Stomach (tissue), 9 donors: ENCODE results near the gene HNRNPU. TPM values are rescaled to one million over a fixed set of nuclear protein-coding genes. Genes with fewer than 3 reads are reported as not detected.

Experiments
- DNase-seq, 2 donors: peaks; one replicate each; pipeline versions ENCODE4 v3.0.0 to v3.0.0-alpha.2; 2013 to 2019
- H3K27ac ChIP-seq, 5 donors: fragments of 200-600 bp in 4 of 5; sonication (generic) in 4 of 5; one replicate each; pipeline ENCODE4 v1.5.1; 2013 to 2019; ENCODE audit warnings: mild to moderate bottlenecking in 1 of 5, moderate library complexity in 1 of 5
- H3K27me3 ChIP-seq, 3 donors: fragments of 200-600 bp; sonication (generic); one replicate each; pipeline ENCODE4 v1.5.1; 2017 to 2019; ENCODE audit warnings: mixed run types in 1 of 3
- H3K36me3 ChIP-seq, 4 donors: fragments of 200-600 bp; sonication (generic); 1 replicate in 3 of 4; 2 replicates in 1 of 4; pipeline ENCODE4 v1.5.1; 2016 to 2019
- H3K4me1 ChIP-seq, 4 donors: fragments of 200-600 bp; sonication (generic); one replicate each; pipeline ENCODE4 v1.5.1; 2016 to 2019
- H3K4me3 ChIP-seq, 4 donors: fragments of 200-600 bp; sonication (generic) in 3 of 4; one replicate each; pipeline ENCODE4 v1.5.1; 2016 to 2019; ENCODE audit warnings: mild to moderate bottlenecking in 1 of 4
- H3K9me3 ChIP-seq, 4 donors: fragments of 200-600 bp; sonication (generic); one replicate each; pipeline ENCODE4 v1.5.1; 2016 to 2019
- CTCF ChIP-seq, 7 experiments: fragments of 450-650 bp in 4 of 7; fragments of 200-600 bp in 3 of 7; sonication (generic) in 3 of 7; IDR thresholded peaks; one replicate each; pipeline ENCODE4 v1.5.1; 2016 to 2019; ENCODE audit warnings: antibody characterized with exemption in 7 of 7, control low read depth in 2 of 7, mild to moderate bottlenecking in 1 of 7
- EP300 ChIP-seq: sonication (generic); formaldehyde crosslinking; IDR thresholded peaks from one replicate; pipeline ENCODE4 v1.6.1; 2017; ENCODE audit warnings: antibody characterized with exemption
- POLR2A ChIP-seq, 4 donors: fragments of 450-650 bp; IDR thresholded peaks; one replicate each; pipeline ENCODE4 v1.6.1; 2016; ENCODE audit warnings: antibody characterized with exemption in 4 of 4, control low read depth in 2 of 4, mild to moderate bottlenecking in 1 of 4, moderate library complexity in 1 of 4
- POLR2AphosphoS5 ChIP-seq, 3 donors: sonication (generic); formaldehyde crosslinking; IDR thresholded peaks; one replicate each; pipeline ENCODE4 v1.6.1; 2016; ENCODE audit warnings: antibody characterized with exemption in 3 of 3
- WGBS, 5 donors: extraction: QIAGEN DNeasy Blood & Tissue Kit in 3 of 5; methylation state at CpG; one replicate each; pipeline versions ENCODE4 v1.1.5 to v1.1.7; 2013 to 2018; 5-methylcytosine and 5-hydroxymethylcytosine counted together
- intact Hi-C: fragments of 100-400 bp; cut with DNase I; formaldehyde crosslinking; loops from one replicate; pipeline ENCODE4 v1.15.1; 2023; ENCODE audit warnings: low total_unique reads
- polyA plus RNA-seq, 3 donors: library from polyadenylated mRNA; stranded (reverse); fragments of 200-250 nt; gene quantifications; one replicate each; pipeline ENCODE4 v1.2.3, GENCODE V29; 2013
- total RNA-seq, 5 donors: library from RNA; depleted of rRNA; stranded (reverse); fragments of >200 nt; gene quantifications; one replicate each; pipeline versions ENCODE4 v1.1.0 to v1.2.3, GENCODE V29; 2014 to 2016
- donor health status: healthy with polysubstance abuse.
- donor health status: Bipolar disorder and iron deficiency.
- donor health status: healthy.

HNRNPU gene
- total and polyA plus RNA-seq, 8 donors: 76.3 to 533 (median 309) TPM

- Histone ChIP-seq H3K36me3 (peaks cover 45 to 93% (median 84%) of the 10 kb centered on the region in 4 donors), H3K9me3 (no peaks in the 10 kb centered on the region), H3K4me1 (peaks cover 6 to 65% (median 33%) of the 10 kb centered on the region in 4 donors), H3K27ac (no peak overlapping the region), H3K27me3 (no peaks in the 10 kb centered on the region), H3K4me3 (no peak overlapping the region)
- WGBS, 5 donors: 90 to 96% (median 93%) methylated on average over 6 of the region's 6 CpGs
- intact Hi-C loops: no loop called here
- DNase-seq: no peak
- TF ChIP-seq POLR2AphosphoS5 (IDR thresholded peaks at IDR 0.05): no peak
- no peak for TF ChIP-seq EP300
- TF ChIP-seq CTCF (IDR thresholded peaks at IDR 0.05): no peak
- no peak for TF ChIP-seq POLR2A (IDR thresholded peaks at IDR 0.05)
These were observed 17.7 kb downstream of the HNRNPU start for GRCh38 chr1:244846653-244847052.

GRCh38 chr1:244844155-244845121 lies 19.9 kb downstream of the HNRNPU start:
- Histone ChIP-seq H3K36me3 (peaks cover 45 to 95% (median 72%) of the 10 kb centered on the region in 4 donors), H3K4me3 (no peak overlapping the region), H3K27me3 (no peaks in the 10 kb centered on the region), H3K4me1 (peaks cover 6 to 68% (median 40%) of the 10 kb centered on the region in 4 donors), H3K9me3 (no peaks in the 10 kb centered on the region), H3K27ac (no peak overlapping the region)
- intact Hi-C loops: no loop called here
- no peak for DNase-seq
- no peak for TF ChIP-seq EP300
- no peak for TF ChIP-seq POLR2A (IDR thresholded peaks at IDR 0.05)
- TF ChIP-seq POLR2AphosphoS5 (IDR thresholded peaks at IDR 0.05): no peak
- WGBS, 5 donors: 84 to 90% (median 86%) methylated on average over 13 of the region's 13 CpGs

GRCh38 chr1:244843148-244843978 lies 21.0 kb downstream of the HNRNPU start:
- Histone ChIP-seq H3K4me1 (peaks cover 0 to 68% (median 40%) of the 10 kb centered on the region in 4 donors), H3K27me3 (no peaks in the 10 kb centered on the region), H3K9me3 (no peaks in the 10 kb centered on the region), H3K4me3 (no peak overlapping the region), H3K27ac (no peak overlapping the region), H3K36me3 (peaks cover 45 to 96% (median 68%) of the 10 kb centered on the region in 4 donors)
- 44 to 60% (median 52%) methylated on average over 6 of the region's 6 CpGs for WGBS, 5 donors
- intact Hi-C loops: no loop called here
- no peak for DNase-seq
- TF ChIP-seq POLR2AphosphoS5 (IDR thresholded peaks at IDR 0.05) (no peak), EP300 (no peak), POLR2A (IDR thresholded peaks at IDR 0.05) (no peak), CTCF (IDR thresholded peaks at IDR 0.05) (no peak)

- TF ChIP-seq POLR2A (IDR thresholded peaks at IDR 0.05) (no peak), POLR2AphosphoS5 (IDR thresholded peaks at IDR 0.05) (no peak), CTCF (IDR thresholded peaks at IDR 0.05) (no peak), EP300 (no peak)
- H3K4me3 ChIP-seq: peak overlapping the region in 1 of 4 donors; percentile 14
These were observed 22.9 kb downstream of the HNRNPU start for GRCh38 chr1:244841273-244841927.

More at GRCh38 chr1:244841273-244841927, 22.9 kb downstream of the HNRNPU start:
- 33 to 58% (median 36%) methylated on average over 9 of the region's 9 CpGs for WGBS, 5 donors
- H3K27me3 ChIP-seq: no peaks in the 10 kb centered on the region
- H3K27ac ChIP-seq: peak overlapping the region in 4 of 5 donors; percentile 30 to 100 (median 52)
- H3K4me1 ChIP-seq: peaks cover 15 to 81% (median 54%) of the 10 kb centered on the region in 4 donors
- DNase-seq: no peak
- H3K36me3 ChIP-seq: peaks cover 41 to 78% (median 52%) of the 10 kb centered on the region in 4 donors
- intact Hi-C loops: no loop called here
- H3K9me3 ChIP-seq: no peaks in the 10 kb centered on the region
